GM18867 (cell line): ENCODE results near the gene SLAIN1.

Source experiments
- ATAC-seq: cut with Tn5 transposase; IDR thresholded peaks from one replicate; pipeline ENCODE4 v1.9.1; 2021; ENCODE audit warnings: mild to moderate bottlenecking, moderate library complexity; ENCODE audit not compliant: unreplicated experiment

Gene SLAIN1

DNA sequence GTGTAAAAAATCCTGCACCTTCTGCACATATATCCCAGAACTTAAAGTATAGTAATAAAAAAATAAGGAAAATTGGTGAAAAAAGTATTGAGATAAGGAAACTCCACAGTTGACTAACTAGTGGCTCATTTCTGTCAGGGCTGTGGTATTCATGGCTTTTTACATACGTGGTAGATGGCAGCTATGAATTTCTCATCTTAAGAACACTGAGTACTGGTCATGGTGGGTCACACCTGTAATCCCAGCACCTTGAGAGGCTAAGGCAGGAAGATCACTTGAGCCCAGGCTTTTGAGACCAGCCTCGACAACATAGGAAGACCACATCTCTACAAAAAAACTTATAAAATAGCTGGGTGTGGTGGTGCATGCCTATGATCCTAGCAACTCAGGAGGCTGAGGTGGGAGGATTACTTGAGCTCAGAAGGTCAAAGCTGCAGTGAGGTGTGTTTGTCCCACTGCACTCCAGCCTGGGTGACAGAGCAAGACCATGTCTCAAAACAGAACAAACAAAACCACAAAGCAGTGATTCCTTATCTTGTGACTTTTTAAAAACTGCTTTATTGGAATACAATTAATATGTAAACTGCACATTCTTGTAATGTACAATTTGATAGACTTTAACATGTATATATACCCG lies 16.8 kb downstream of the SLAIN1 start:
- ATAC-seq, result no peak

DNA sequence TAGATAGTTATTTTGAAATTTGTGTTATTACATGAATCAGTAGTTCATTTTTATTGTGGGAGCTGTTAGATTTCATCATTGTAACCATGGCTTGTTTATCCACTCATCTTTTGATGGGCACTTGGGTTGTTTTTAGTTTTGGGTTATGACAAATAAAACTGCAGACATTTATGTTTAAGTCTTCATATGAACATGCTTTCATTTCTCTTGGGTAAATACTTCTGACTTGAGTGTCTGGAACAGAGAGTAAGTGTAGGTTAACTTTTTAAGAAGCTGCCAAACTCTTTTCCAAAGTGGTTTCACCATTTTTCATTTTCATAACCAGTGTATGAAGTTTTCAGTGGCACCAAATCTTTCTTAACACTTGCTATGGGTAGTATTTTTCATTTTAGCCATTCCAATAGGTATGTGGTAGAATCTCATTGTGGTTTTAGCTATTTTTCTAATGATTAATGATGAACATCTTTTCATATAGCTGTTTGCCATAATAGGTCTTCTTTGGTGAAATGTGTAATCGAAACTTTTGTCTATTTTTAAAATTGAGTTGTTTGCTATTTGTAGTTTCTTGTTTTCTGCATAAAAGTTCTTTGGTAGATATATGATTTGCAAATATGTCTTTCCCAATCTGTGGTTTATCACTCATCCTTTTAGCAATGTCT lies 17.9 kb downstream of the SLAIN1 start:
- peak; percentile 72 for ATAC-seq

- ATAC-seq, result no peak
These were observed 19.2 kb downstream of the SLAIN1 start for GRCh38 chr13:77716692-77717091.

DNA sequence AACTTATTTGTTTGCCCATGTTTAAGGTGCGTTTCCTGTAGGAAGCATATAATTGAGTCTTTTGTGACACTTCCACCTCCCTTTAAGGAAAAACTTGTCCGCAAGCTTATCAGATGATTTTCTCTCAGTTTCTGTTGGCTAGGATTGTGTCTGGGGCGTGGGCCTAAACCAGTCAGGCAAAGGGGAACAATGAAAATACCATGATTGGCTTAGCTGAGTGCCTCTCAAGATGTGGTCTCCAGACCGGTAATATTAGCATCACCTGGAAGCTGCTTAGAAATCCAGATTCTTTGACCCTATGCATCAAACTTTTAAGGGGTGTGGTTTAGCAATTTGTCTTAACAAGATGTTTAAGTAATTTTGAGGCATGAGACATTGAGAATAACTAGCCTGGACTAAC lies 20.0 kb downstream of the SLAIN1 start:
- no peak for ATAC-seq

- ATAC-seq, result no peak
These were observed 21.6 kb downstream of the SLAIN1 start for GRCh38 chr13:77719128-77719527.

GRCh38 chr13:77720988-77721387 lies 23.5 kb downstream of the SLAIN1 start:
- ATAC-seq, result no peak

GRCh38 chr13:77724092-77724491 lies 26.6 kb downstream of the SLAIN1 start:
- peak; percentile 64 for ATAC-seq

- no peak for ATAC-seq
These were observed 27.6 kb downstream of the SLAIN1 start for GRCh38 chr13:77725071-77725470.

DNA sequence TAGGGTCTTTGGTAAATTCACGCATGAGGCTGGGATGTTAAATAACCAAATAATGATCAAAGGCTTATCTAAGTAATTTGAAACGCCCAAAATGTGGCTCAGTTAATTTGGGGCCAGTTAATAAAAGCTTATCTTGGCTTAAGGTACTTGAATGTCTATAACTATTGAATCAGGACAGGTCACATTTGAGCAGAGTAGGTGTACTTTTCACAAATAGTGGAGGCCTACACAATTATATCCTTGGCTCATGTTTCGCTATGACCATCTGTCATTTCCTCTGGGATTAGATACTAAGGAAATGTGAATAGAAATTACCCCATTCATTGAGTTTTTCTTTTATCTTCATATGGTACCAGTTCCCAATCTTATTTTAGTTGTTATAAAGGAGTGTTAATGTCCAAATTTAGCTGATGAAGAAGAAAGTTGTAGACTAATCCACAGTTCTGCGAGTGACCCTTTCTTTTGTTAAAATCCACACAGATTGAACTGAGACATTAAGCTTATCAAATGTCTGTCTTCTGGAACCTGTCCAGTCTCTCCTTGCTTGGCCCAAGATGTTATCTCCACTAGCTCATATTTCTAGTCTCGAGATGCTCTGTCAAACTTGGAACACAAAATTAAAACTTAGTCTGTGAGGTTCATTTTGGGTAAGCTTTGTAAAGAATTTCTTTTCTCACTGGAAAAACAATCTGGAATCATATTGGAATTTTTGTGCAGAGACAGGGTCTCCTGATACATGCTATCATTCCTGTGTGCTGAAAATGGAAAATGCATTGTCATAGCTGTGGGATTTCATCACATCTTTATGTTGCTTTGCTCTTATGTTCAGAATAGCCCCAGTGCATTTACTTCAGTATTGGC lies 31.0 kb downstream of the SLAIN1 start:
- ATAC-seq, result no peak

GRCh38 chr13:77729502-77730221 lies 32.2 kb downstream of the SLAIN1 start:
- peak; percentile 99 for ATAC-seq

GRCh38 chr13:77730572-77730971 lies 33.1 kb downstream of the SLAIN1 start:
- ATAC-seq, result no peak

- ATAC-seq, result no peak
These were observed 34.8 kb downstream of the SLAIN1 start for GRCh38 chr13:77732287-77732686.

DNA sequence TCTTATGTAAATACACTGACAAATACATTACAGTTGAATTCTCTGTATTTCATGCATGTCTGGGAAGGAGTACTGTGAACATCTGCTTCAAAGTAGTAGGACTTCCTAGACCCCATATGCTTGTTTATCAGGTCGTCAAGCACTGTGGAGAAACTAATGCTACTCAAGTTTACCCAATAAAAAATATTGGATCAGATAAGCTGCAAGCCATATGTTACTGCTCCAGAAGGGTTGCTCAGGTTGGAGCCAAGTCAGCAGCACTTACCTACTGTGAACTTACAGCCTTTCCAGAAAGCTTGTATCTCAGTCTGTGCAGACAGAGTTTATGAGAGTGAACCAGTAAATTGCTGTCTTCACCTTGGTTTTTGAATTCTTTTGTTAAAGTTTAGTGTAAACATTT lies 36.2 kb downstream of the SLAIN1 start:
- no peak for ATAC-seq

- peak; percentile 62 for ATAC-seq
These were observed 40.2 kb downstream of the SLAIN1 start for GRCh38 chr13:77737583-77738200.

GRCh38 chr13:77740097-77740735 lies 42.7 kb downstream of the SLAIN1 start:
- no peak for ATAC-seq

- no peak for ATAC-seq
These were observed 43.6 kb downstream of the SLAIN1 start for GRCh38 chr13:77740931-77741596.

DNA sequence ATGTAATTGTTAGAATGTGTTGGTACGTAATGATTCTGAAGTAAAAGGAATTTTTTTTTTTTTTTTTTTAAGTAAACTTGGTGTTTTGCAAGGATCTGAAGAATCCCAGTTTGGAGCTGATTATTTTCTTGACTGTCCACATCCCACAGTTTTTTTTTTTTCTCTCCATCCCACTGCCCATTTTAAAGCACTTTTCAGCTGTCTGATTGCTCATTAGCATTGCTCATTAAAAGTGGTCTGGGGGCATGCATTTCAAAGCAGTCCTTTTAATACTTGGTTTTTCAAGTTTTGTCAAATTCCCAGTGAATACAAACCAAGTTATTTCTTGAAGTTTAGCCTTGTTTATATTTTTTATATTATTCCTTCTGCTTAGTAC lies 44.1 kb downstream of the SLAIN1 start:
- no peak for ATAC-seq

DNA sequence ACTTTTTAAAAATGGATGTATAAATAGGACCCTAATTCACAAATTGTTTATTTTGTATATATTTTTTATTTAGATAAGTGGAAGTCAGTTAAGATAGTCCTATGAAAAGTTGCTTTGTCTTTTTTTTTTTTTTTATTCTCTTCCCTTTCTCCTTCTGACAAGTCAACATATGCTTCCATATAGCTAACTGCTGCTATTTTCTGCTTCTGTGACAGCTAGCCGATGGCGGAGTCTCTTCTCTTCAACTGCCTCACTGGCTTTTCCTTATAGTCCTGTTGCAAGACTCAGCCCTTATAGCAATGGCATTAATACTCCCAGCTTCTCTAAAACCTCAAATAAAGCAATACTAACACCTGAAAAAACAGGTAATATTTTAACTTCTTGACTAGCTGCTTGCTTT lies 45.3 kb downstream of the SLAIN1 start:
- ATAC-seq, result no peak

DNA sequence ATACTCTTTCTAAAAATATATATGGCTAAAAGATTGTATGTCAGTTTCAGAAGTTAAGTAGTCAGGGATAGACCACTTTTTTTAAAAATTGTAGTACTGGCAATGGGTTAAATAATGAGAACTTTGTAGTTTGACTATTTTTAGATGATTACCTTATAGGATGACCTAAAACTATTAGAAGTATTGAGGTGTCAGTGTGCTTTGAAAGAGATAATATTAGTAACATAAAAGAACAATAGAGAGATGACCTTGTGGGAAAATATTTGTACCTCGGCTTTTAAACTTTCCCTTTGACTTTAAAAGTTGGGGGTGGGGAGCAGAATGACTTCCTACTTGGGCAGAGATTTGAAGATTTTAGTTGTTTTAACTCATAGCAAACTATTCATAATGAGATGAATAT lies 48.3 kb downstream of the SLAIN1 start:
- no peak for ATAC-seq

- no peak for ATAC-seq
These were observed 51.9 kb downstream of the SLAIN1 start for GRCh38 chr13:77749344-77749880.
